ENCODE data around the gene KIRREL1. TPM values are rescaled to one million over a fixed set of nuclear protein-coding genes. Genes with fewer than 3 reads are reported as not detected.

The KIRREL1 gene
- polyA plus RNA-seq, 1 experiment = 42.3 TPM

DNA sequence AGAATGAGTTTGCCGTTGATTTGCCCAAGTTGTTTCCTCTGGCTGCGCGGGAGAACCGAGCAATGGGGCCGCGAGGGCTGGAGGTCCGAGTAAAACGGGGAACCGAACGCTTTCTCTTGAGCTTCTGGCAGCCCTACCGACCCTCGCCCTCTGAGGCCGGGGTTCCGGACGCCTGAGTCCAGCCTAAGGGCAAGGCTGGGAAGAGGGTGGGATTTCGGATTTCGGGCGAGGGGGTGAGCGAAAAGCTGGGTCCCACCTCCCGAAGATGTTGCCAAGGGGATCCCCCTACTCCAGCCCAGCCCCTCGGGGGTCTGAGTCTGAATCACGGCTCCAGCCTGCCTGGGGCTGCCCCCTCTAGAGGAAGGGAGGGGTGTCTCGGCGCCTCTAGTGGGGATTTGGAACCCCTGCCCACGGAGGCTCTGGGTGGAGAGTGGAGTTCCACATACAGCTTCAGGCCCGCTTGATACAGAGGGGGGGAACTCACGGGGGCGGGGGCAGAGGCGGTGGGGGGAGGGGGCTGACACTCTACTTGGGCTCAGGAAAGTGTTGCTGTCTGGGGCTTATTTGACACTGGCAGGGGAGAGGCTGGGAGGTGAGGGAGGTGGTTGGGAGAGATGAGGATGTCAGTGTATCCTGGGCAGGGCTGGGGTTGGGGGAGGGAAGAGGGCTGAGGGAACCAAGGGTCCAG is 617 bp downstream of the KIRREL1 start:
- Histone ChIP-seq H3K4me3 (ENCODE audit: low read depth, low read length) (peak overlapping the region; percentile 96), H3K27me3 (ENCODE audit: control insufficient read depth, insufficient read depth, low read length) (no peaks in the 10 kb centered on the region), H3K27ac (ENCODE audit: low read depth, low read length) (peak overlapping the region; percentile 47), H3K9me3 (ENCODE audit: control insufficient read depth, insufficient read depth, low read length) (no peaks in the 10 kb centered on the region; the same call in 1 of the 2 replicates)
- ChIA-PET CTCF (interaction anchor here (0.9 to 11.6 kb wide), 11 partner anchors 10 to 124 kb away, joined by 3 to 590 read pairs (median 48); no protein-coding TSS in a partner anchor), POLR2A (interaction anchor here (0.7 to 3.3 kb wide), 4 partner anchors 8 to 41 kb away, joined by 3 to 25 read pairs (median 4); no protein-coding TSS in a partner anchor)
- TF ChIP-seq, protein P1, sequence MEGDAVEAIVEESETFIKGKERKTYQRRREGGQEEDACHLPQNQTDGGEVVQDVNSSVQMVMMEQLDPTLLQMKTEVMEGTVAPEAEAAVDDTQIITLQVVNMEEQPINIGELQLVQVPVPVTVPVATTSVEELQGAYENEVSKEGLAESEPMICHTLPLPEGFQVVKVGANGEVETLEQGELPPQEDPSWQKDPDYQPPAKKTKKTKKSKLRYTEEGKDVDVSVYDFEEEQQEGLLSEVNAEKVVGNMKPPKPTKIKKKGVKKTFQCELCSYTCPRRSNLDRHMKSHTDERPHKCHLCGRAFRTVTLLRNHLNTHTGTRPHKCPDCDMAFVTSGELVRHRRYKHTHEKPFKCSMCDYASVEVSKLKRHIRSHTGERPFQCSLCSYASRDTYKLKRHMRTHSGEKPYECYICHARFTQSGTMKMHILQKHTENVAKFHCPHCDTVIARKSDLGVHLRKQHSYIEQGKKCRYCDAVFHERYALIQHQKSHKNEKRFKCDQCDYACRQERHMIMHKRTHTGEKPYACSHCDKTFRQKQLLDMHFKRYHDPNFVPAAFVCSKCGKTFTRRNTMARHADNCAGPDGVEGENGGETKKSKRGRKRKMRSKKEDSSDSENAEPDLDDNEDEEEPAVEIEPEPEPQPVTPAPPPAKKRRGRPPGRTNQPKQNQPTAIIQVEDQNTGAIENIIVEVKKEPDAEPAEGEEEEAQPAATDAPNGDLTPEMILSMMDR (IDR thresholded peaks at IDR 0.05; ENCODE audit: low read depth, low read length) = peak; percentile 37
- DNase-seq (ENCODE audit: low read depth, low spot score) = no peak

DNA sequence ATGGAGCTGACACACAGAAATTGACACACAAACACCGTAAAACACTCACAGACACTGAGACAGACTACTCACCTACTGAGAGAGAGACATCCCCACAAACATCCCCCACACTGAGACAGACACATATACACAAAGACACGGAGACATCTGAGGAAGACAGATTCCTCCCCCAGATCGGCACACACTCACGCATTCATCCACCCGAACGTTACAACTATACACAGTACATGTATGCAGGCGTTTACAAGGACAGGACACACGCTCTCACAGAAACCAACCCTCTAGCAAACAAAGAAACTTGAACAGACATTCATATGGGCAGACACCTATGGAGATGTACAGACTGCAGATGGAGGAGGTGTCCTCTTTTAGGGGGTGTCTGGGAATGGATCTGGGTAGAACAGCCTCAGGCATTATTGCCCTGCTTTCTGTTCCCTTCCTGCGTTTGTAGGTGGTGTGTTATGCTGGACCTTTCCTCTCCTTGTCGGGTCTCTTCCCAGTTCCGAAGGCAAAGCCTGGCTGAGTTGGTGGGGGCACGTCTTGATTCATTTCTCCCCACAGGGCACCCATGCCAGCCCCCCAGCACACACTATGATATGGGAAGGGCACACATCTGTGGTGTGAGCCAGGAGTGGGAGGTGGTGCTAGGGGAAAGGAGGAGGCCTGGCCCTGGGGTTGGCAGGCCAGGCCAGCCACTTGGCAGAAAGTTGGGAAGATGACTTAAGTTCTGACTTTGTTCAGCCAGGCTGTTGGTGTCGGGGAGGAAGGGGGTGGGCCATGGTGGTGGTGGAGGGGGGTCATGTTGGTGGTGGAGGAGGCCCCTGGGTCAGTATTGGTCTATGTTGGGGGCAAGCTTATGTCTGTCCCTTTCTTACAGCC is 1.5 kb downstream of the KIRREL1 start:
- CTCF ChIA-PET = interaction anchor here (0.7 to 11.6 kb wide), 16 partner anchors 9 to 123 kb away, joined by 3 to 590 read pairs (median 8); no protein-coding TSS in a partner anchor
- POLR2A ChIA-PET = interaction anchor here (0.6 to 3.3 kb wide), 6 partner anchors 16 to 45 kb away, joined by 3 to 25 read pairs (median 4); no protein-coding TSS in a partner anchor

DNA sequence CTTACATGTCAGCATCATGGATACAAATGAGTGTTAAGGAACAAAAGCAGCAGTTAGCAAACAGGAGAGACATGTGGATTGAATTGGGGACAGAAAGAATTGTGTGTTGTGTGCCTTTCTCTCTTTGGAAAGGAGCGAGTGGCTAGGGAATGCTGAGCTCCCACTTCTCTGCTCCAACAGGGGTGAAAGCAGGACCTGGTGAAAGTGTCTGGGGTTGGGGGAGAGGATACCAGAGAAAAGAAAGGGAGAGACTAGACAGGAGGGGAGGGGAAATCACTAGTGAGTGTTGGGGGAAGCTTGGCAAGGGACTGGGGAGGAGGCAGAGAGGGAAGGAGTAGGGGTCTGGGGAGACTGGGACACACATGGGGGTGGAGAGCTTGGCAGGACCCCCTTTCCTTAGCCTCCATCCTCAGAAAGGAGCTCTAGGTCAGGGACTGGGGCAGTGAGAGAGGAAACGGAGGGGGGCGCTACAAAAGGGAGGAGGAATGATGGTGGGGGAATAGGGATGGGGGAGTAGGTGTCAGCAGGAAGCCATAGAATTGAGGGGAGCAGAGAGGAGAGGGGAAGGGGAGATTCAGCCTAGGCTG is 2.2 kb downstream of the KIRREL1 start:
- Histone ChIP-seq H3K9me3 (ENCODE audit: control insufficient read depth, insufficient read depth, low read length) (no peaks in the 10 kb centered on the region; the same call in 1 of the 2 replicates), H3K27me3 (ENCODE audit: control insufficient read depth, insufficient read depth, low read length) (no peaks in the 10 kb centered on the region), H3K27ac (ENCODE audit: low read depth, low read length) (peak overlapping the region; percentile 52), H3K4me3 (ENCODE audit: low read depth, low read length) (peak overlapping the region; percentile 96)
- ChIA-PET POLR2A (interaction anchor here (0.6 to 1.8 kb wide), 4 partner anchors 15 to 44 kb away, joined by 3 to 4 read pairs (median 3); no protein-coding TSS in a partner anchor), CTCF (interaction anchor here (0.7 to 11.6 kb wide), 13 partner anchors 12 to 122 kb away, joined by 3 to 590 read pairs (median 6); no protein-coding TSS in a partner anchor)
- TF ChIP-seq, protein P1 (IDR thresholded peaks at IDR 0.05; ENCODE audit: low read depth, low read length) = peak; percentile 24; the same call in 1 of the 2 replicates
- DNase-seq (ENCODE audit: low read depth, low spot score) = no peak

More for the DNA sequence above, 1.5 kb downstream of the KIRREL1 start:
- H3K27ac ChIP-seq (ENCODE audit: low read depth, low read length) = peak overlapping the region; percentile 52
- H3K9me3 ChIP-seq (ENCODE audit: control insufficient read depth, insufficient read depth, low read length) = no peaks in the 10 kb centered on the region; the same call in 1 of the 2 replicates
- H3K4me3 ChIP-seq (ENCODE audit: low read depth, low read length) = peak overlapping the region; percentile 96
- no peak for DNase-seq (ENCODE audit: low read depth, low spot score)
- TF ChIP-seq, protein P1 (IDR thresholded peaks at IDR 0.05; ENCODE audit: low read depth, low read length) = no peak
- no peaks in the 10 kb centered on the region for H3K27me3 ChIP-seq (ENCODE audit: control insufficient read depth, insufficient read depth, low read length)

DNA sequence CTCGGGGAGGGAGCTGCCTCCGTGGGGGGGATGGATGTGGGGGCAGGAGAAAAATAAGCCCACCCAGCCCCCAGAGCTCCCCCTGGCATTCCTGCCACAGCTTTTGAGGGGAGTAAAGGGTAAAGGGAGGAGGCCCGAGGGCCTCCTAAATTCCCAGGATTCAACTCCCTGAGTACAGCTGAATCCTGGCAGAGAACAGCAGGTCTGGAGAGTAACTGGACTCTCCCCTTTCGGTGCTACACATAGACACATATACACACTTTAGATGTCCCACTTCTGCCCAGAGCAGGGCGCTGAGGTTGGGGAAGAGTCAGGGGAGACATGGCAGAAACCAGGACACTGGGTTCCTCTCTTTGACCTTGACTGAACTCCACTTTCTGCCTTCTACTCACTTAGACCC is 3.0 kb downstream of the KIRREL1 start:
- Histone ChIP-seq H3K27me3 (ENCODE audit: control insufficient read depth, insufficient read depth, low read length) (no peaks in the 10 kb centered on the region), H3K9me3 (ENCODE audit: control insufficient read depth, insufficient read depth, low read length) (no peaks in the 10 kb centered on the region; the same call in 1 of the 2 replicates), H3K27ac (ENCODE audit: low read depth, low read length) (peak overlapping the region; percentile 11), H3K4me3 (ENCODE audit: low read depth, low read length) (peak overlapping the region; percentile 96)
- TF ChIP-seq, protein P1 (IDR thresholded peaks at IDR 0.05; ENCODE audit: low read depth, low read length) = no peak
- no peak for DNase-seq (ENCODE audit: low read depth, low spot score)
- POLR2A ChIA-PET = interaction anchor here (0.6 to 1.8 kb wide), 3 partner anchors 14 to 23 kb away, joined by 3 to 4 read pairs (median 3); no protein-coding TSS in a partner anchor
- CTCF ChIA-PET = interaction anchor here (1.0 to 11.6 kb wide), 11 partner anchors 11 to 121 kb away, joined by 3 to 590 read pairs (median 10); no protein-coding TSS in a partner anchor
